Skeletal muscle satellite cell (primary cell): ENCODE measurements around the gene CDC20.
"Not testable (repeated sequence)": the region's sequence is repeated elsewhere in the genome, so short reads cannot be mapped to it uniquely, and the experiment has no call there.

Experiments used
- H3K27me3 ChIP-seq: 2 replicates; pipeline ENCODE4 v1.7.0; 2013; ENCODE audit warnings: low read length; ENCODE audit not compliant: control insufficient read depth, insufficient read depth
- H3K36me3 ChIP-seq: 2 replicates; pipeline ENCODE4 v1.7.0; 2013; ENCODE audit warnings: mild to moderate bottlenecking, control low read depth, low read length; ENCODE audit not compliant: insufficient read depth
- H3K4me1 ChIP-seq: 2 replicates; pipeline ENCODE4 v1.7.0; 2013; ENCODE audit warnings: low read length; ENCODE audit not compliant: control insufficient read depth, insufficient read depth
- H3K4me2 ChIP-seq: 2 replicates; pipeline ENCODE4 v1.7.0; 2013; ENCODE audit warnings: mild to moderate bottlenecking, low read length
- H3K4me3 ChIP-seq: 2 replicates; pipeline ENCODE4 v1.7.0; 2013; ENCODE audit warnings: low read length
- H3K9ac ChIP-seq: 2 replicates; pipeline ENCODE4 v1.7.0; 2013; ENCODE audit warnings: mild to moderate bottlenecking, low read depth, low read length, moderate library complexity
- H3K9me3 ChIP-seq: replicated peaks from 2 replicates; pipeline ENCODE4 v1.7.0; 2013; ENCODE audit warnings: mild to moderate bottlenecking, control low read depth, low read length

CDC20 gene

DNA sequence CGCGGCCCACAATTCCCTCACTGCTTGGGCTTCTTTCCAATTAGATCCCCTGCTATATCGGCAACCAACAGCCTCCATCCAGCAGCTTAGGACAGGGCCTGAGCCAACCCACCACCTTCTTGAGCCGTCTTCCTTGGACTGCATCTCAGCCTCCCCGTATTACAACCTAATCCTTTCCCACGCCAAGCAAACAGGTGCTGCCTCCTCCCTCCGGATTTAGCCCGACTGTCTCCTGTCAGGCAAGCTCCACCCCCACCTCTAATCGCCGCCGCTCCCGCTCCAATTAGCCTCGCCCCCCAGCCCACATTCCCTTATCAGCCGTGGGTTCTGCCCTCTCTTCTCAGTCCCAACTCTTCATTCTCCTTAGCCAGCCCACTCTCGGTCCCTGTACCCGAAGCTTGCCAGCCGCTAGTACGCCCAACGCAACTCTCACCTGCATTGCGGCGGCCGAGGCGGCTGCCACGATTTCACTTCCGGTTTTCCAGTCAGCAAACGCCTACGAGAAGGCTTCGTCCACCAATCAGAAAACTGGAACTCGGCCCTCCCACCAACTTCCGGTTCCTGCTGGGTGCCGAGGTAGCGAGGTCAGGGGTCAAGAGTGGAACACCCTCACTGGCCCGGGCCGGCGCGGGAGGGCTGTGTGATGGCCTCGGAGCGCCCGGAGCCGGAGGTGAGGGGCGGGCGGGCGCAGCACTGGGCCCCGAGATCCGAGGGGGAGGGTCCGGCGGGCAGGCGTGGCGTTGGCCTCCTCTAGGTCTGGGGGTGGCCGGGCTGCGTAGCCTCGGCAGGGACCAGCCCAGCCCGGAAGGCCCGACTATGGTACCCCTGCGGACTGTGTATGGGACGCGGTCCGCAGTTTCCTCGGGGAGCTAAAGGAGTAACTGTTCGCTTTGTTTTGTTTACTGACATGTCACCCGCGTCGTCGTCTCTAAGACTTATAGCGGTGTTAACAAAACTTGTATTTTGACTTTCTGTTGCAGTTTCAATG is 30.8 kb downstream of the CDC20 start, which contains the start of the genes MED8 and SZT2:
Gene MED8, minus strand, starts transcription at position 475 of the 988 bp plus-strand sequence. Its CDS starts 36 bp downstream, at position 439.
Gene SZT2, plus strand, starts transcription at position 574 of the 988 bp plus-strand sequence. Its CDS starts 70 bp downstream, at position 644.
- H3K4me2 ChIP-seq = peak within 1 kb of the TSS; percentile 89
- H3K9ac ChIP-seq = peak within 1 kb of the TSS; percentile 96
- no peaks in the 10 kb centered on the region for H3K9me3 ChIP-seq
- peaks cover 20% of the 10 kb centered on the region for H3K4me1 ChIP-seq
- no peaks in the 10 kb centered on the region for H3K27me3 ChIP-seq
- H3K4me3 ChIP-seq = peak within 1 kb of the TSS; percentile 99
- peaks cover 34% of the 10 kb centered on the region for H3K36me3 ChIP-seq

GRCh38 chr1:43392702-43393101 is 33.9 kb downstream of the CDC20 start:
- Histone ChIP-seq H3K9me3 (no peaks in the 10 kb centered on the region), H3K27me3 (no peaks in the 10 kb centered on the region), H3K36me3 (peaks cover 11% of the 10 kb centered on the region), H3K4me3 (no peak overlapping the region), H3K4me2 (no peak overlapping the region), H3K9ac (no peak overlapping the region), H3K4me1 (peaks cover 19% of the 10 kb centered on the region)

DNA sequence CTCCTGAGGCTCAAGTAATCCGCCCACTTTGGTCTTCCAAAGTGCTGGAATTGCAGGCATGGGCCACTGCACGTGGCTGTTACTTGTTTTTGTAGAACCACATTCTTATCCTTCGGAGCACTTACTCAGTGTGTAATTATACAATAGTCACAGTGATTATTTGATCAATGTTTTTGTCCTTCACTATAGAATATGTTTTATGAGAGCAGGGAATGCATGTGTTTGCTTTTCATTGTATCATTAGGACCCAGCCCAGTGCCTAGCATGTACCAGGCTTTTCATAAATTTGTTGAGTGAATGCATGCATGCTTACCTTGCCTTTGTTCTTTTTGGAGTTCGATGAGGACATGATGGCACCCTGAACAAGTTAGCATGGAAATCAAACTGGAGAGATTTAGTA is 36.7 kb downstream of the CDC20 start:
- no peak overlapping the region for H3K9ac ChIP-seq
- H3K9me3 ChIP-seq = no peaks in the 10 kb centered on the region
- H3K27me3 ChIP-seq = no peaks in the 10 kb centered on the region
- no peak overlapping the region for H3K4me2 ChIP-seq
- peaks cover 10% of the 10 kb centered on the region for H3K36me3 ChIP-seq
- peaks cover 5% of the 10 kb centered on the region for H3K4me1 ChIP-seq
- no peak overlapping the region for H3K4me3 ChIP-seq

DNA sequence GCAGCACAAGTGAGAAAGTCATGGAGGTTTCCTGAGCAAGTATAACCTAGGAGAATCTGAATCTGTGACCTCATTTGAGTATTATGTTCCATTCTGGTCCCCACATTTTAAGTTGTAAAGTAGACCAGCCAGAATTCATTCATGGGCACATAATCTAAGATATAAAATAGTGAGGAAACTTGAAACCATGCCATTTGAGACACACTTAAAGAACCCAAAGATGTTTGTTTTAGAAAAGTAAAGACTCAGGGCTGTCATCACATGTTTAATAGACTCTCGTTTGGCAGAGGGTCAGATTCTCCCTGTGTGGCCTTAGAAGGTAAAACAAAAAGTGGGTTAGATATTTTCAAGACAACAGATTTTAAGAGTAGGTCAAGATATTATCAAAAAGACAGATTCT is 37.3 kb downstream of the CDC20 start:
- Histone ChIP-seq H3K4me2 (no peak overlapping the region), H3K9ac (no peak overlapping the region), H3K36me3 (peaks cover 10% of the 10 kb centered on the region), H3K9me3 (no peaks in the 10 kb centered on the region), H3K27me3 (no peaks in the 10 kb centered on the region), H3K4me3 (no peak overlapping the region), H3K4me1 (no peaks in the 10 kb centered on the region)

DNA sequence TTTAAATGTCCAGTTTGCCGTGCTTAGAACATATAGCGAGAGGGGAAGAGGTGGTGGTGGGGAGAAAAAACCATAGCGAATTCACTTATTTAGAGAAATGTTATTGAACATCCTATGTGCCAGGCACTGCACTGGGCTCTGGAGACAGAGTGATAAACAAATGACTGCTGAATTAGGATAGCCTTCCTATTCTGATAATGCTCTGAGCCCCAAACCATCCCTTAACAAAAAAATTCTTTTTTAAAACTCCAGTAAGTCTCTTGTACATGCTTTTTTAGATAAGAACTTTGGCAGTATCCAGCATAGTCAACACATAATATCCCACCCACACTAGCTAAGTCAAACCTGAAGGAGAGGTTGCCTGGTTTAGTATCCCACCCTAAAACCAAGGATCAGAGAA is 39.4 kb downstream of the CDC20 start:
- Histone ChIP-seq H3K9ac (no peak overlapping the region), H3K4me1 (no peaks in the 10 kb centered on the region), H3K4me2 (no peak overlapping the region), H3K36me3 (peaks cover 15% of the 10 kb centered on the region), H3K27me3 (no peaks in the 10 kb centered on the region), H3K4me3 (no peak overlapping the region), H3K9me3 (no peaks in the 10 kb centered on the region)

- not testable (repeated sequence) for H3K9me3 ChIP-seq, H3K4me1 ChIP-seq, H3K27me3 ChIP-seq, H3K9ac ChIP-seq, H3K4me3 ChIP-seq, H3K4me2 ChIP-seq
- peaks cover 31% of the 10 kb centered on the region for H3K36me3 ChIP-seq
Observed at GRCh38 chr1:43400441-43400840, 41.7 kb downstream of the CDC20 start.

DNA sequence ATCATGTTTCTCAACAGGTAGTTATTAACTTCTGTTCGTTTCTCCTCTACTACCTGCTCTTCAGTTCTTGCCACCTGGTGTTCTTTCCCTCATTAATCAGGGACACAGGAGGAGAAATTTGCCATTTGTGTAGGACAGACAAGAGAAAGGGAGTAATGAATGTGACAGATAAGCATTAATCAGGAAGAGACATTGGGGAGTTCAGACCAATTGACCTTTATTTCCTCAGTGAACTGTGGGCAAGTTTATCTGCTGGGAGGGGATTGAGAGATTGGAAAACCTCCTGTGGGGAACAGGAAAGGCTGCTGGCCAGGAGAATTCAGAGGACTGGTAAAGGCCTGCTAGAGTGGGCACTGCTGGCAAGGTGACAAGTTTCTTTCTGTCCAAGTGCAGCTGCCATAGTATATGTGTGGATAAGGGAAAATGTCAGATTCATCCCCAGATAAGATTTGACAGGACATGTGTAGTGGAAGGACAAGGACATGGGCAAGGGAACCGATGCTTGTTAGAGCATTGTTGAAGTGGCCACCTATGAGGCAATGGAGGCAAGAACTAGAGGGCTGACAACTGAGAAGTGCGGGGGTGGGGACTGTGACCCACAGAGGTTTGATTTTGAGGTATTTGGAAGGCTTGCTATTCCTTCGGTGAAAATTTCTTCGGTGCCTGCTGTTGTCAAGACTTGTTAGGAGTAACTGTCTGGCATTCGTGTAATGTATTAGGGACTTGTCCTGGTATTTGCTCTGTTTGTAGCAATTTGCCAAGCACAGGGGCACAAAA is 43.5 kb downstream of the CDC20 start:
- Histone ChIP-seq H3K9ac (no peak overlapping the region), H3K9me3 (no peaks in the 10 kb centered on the region), H3K4me1 (no peaks in the 10 kb centered on the region), H3K27me3 (no peaks in the 10 kb centered on the region), H3K4me3 (no peak overlapping the region), H3K4me2 (no peak overlapping the region), H3K36me3 (peaks cover 45% of the 10 kb centered on the region)

DNA sequence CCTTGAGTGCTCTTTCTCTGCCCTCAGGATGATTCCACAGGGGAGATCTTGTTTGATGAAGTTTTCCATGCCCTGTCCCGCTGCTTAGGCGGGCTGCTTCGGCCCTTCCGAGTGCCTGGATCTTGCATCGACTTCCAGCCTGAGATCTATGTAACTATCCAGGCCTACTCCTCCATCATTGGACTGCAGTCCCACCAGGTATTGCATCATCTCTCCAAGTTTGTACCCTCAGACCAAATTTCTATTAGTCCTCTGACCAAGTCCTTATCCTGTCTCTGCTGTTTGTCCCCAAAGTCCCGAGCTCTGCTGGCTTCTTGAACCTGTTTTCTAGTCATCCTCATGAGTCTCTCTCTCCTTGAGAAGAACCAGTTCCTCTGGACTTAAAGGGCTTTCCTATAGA is 45.6 kb downstream of the CDC20 start:
- Histone ChIP-seq H3K36me3 (peaks cover 58% of the 10 kb centered on the region), H3K4me1 (no peaks in the 10 kb centered on the region), H3K9me3 (no peaks in the 10 kb centered on the region), H3K4me3 (no peak overlapping the region), H3K4me2 (no peak overlapping the region), H3K27me3 (no peaks in the 10 kb centered on the region), H3K9ac (no peak overlapping the region)

DNA sequence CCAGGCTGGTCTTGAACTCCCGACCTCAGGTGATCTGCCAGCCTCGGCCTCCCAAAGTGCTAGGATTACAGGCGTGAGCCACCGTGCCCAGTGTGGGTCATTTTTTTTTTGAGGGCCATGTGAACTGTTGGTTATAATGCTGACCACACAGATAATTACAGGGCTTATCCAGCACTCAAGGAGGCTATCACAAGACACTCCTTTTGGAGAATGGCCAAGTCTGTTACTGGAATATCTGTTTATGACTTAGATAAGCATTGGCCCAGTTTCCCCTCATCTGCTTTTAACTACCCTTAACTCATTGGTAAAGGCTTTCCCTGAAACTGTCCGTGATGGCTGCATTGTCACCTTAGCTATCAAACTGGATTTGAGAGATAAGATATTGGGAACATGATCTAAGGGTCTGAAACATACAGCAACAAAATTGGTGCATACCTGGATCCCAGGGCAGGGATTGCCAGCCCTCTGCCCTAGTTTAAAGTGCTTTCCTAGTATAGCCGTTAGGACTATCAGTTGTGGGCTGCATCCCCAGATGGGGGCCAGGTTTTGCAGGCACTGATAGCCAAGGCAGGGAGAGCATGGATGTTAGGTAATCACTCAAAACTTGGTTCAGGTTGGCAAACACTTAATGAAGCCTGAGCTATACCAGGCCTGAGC is 46.6 kb downstream of the CDC20 start:
- Histone ChIP-seq H3K4me1 (no peaks in the 10 kb centered on the region), H3K4me3 (no peak overlapping the region), H3K9me3 (no peaks in the 10 kb centered on the region), H3K27me3 (no peaks in the 10 kb centered on the region), H3K9ac (no peak overlapping the region), H3K4me2 (no peak overlapping the region), H3K36me3 (peaks cover 62% of the 10 kb centered on the region)

GRCh38 chr1:43405876-43406234 is 47.1 kb downstream of the CDC20 start:
- Histone ChIP-seq H3K4me3 (no peak overlapping the region), H3K4me1 (no peaks in the 10 kb centered on the region), H3K27me3 (no peaks in the 10 kb centered on the region), H3K36me3 (peaks cover 62% of the 10 kb centered on the region), H3K9me3 (no peaks in the 10 kb centered on the region), H3K9ac (no peak overlapping the region), H3K4me2 (no peak overlapping the region)

DNA sequence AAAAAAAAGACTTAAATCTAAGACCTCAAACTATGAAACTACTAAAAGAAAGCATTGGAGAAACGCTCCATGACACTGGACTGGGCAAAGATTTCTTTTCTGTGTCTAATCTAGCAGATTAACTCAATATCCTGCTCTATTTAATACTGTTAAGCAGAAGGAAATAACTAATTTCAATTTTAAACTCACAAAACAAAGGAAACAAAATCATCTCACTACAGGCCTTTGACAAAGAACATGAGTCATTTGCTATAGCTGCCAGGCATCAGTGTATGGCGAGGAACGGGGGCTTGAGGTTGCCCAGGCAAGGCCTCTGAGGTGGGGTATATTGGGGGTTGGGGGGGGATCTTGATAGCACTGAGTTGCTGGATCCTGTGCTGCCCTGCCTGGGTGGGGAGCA is 51.8 kb downstream of the CDC20 start:
- Histone ChIP-seq H3K4me1 (no peaks in the 10 kb centered on the region), H3K27me3 (no peaks in the 10 kb centered on the region), H3K4me2 (no peak overlapping the region), H3K4me3 (no peak overlapping the region), H3K9me3 (no peaks in the 10 kb centered on the region), H3K36me3 (peaks cover 52% of the 10 kb centered on the region), H3K9ac (no peak overlapping the region)
